ENCODE measurements around the gene SIN3A. TPM values are rescaled to one million over a fixed set of nuclear protein-coding genes. Genes with fewer than 3 reads are reported as not detected.
"Not testable (repeated sequence)": the region's sequence is repeated elsewhere in the genome, so short reads cannot be mapped to it uniquely, and the experiment has no call there.

The SIN3A gene
- total RNA-seq, 1 experiment from 2014 or later, result 21.4 TPM

- Histone ChIP-seq H3K9me3 (no peaks in the 10 kb centered on the region), H3K27me3 (no peaks in the 10 kb centered on the region), H3K36me3 (peaks cover 56% of the 10 kb centered on the region), H3K4me3 (no peak overlapping the region)
- no peak for DNase-seq
These were observed 28.9 kb downstream of the SIN3A start for GRCh38 chr15:75422554-75422953.

GRCh38 chr15:75420698-75421097 is 30.8 kb downstream of the SIN3A start:
- DNase-seq, result no peak
- peaks cover 51% of the 10 kb centered on the region for H3K36me3 ChIP-seq
- no peaks in the 10 kb centered on the region for H3K27me3 ChIP-seq
- H3K9me3 ChIP-seq, result no peaks in the 10 kb centered on the region
- no peak overlapping the region for H3K4me3 ChIP-seq

- Histone ChIP-seq H3K36me3 (peaks cover 46% of the 10 kb centered on the region), H3K27me3 (no peaks in the 10 kb centered on the region), H3K4me3 (no peak overlapping the region), H3K9me3 (no peaks in the 10 kb centered on the region)
- DNase-seq, result no peak
These were observed 34.9 kb downstream of the SIN3A start for GRCh38 chr15:75416584-75416983.

- no peaks in the 10 kb centered on the region for H3K27me3 ChIP-seq
- DNase-seq, result no peak
- H3K9me3 ChIP-seq, result no peaks in the 10 kb centered on the region
- peaks cover 76% of the 10 kb centered on the region for H3K36me3 ChIP-seq
- H3K4me3 ChIP-seq, result no peak overlapping the region
These were observed 41.3 kb downstream of the SIN3A start for GRCh38 chr15:75410196-75410595.

GRCh38 chr15:75407083-75407482 is 44.4 kb downstream of the SIN3A start:
- Histone ChIP-seq H3K27me3 (no peaks in the 10 kb centered on the region), H3K36me3 (peaks cover 83% of the 10 kb centered on the region), H3K4me3 (no peak overlapping the region), H3K9me3 (no peaks in the 10 kb centered on the region)
- no peak for DNase-seq

- H3K36me3 ChIP-seq, result peaks cover 83% of the 10 kb centered on the region
- no peaks in the 10 kb centered on the region for H3K27me3 ChIP-seq
- no peak overlapping the region for H3K4me3 ChIP-seq
- DNase-seq, result no peak
- no peaks in the 10 kb centered on the region for H3K9me3 ChIP-seq
These were observed 47.6 kb downstream of the SIN3A start for GRCh38 chr15:75403892-75404291.

GRCh38 chr15:75397494-75397893 is 54.0 kb downstream of the SIN3A start:
- no peak overlapping the region for H3K4me3 ChIP-seq
- no peaks in the 10 kb centered on the region for H3K9me3 ChIP-seq
- no peak for DNase-seq
- peaks cover 98% of the 10 kb centered on the region for H3K36me3 ChIP-seq
- H3K27me3 ChIP-seq, result no peaks in the 10 kb centered on the region

- Histone ChIP-seq H3K9me3 (no peaks in the 10 kb centered on the region), H3K27me3 (no peaks in the 10 kb centered on the region), H3K36me3 (peaks cover 95% of the 10 kb centered on the region), H3K4me3 (no peak overlapping the region)
- DNase-seq, result no peak
These were observed 61.6 kb downstream of the SIN3A start for GRCh38 chr15:75389791-75390382.

- not testable (repeated sequence) for DNase-seq, H3K9me3 ChIP-seq, H3K27me3 ChIP-seq, H3K4me3 ChIP-seq
- peaks cover 86% of the 10 kb centered on the region for H3K36me3 ChIP-seq
These were observed 67.5 kb downstream of the SIN3A start for GRCh38 chr15:75383986-75384385.

- no peak for DNase-seq
- Histone ChIP-seq H3K27me3 (no peaks in the 10 kb centered on the region), H3K36me3 (peaks cover 81% of the 10 kb centered on the region), H3K9me3 (no peaks in the 10 kb centered on the region), H3K4me3 (no peak overlapping the region)
These were observed 70.7 kb downstream of the SIN3A start for GRCh38 chr15:75380773-75381172.

- no peak for DNase-seq
- Histone ChIP-seq H3K9me3 (no peaks in the 10 kb centered on the region), H3K27me3 (no peaks in the 10 kb centered on the region), H3K36me3 (peaks cover 78% of the 10 kb centered on the region), H3K4me3 (no peak overlapping the region)
These were observed 79.4 kb downstream of the SIN3A start for GRCh38 chr15:75371901-75372688.

GRCh38 chr15:75371486-75371885 is 80.0 kb downstream of the SIN3A start:
- Histone ChIP-seq H3K9me3 (no peaks in the 10 kb centered on the region), H3K4me3 (no peak overlapping the region), H3K36me3 (peaks cover 80% of the 10 kb centered on the region), H3K27me3 (no peaks in the 10 kb centered on the region)
- DNase-seq, result no peak

- Histone ChIP-seq H3K4me3 (no peak overlapping the region; the same call in 1 of the 2 replicates), H3K27me3 (no peaks in the 10 kb centered on the region), H3K36me3 (peaks cover 80% of the 10 kb centered on the region), H3K9me3 (no peaks in the 10 kb centered on the region)
- no peak for DNase-seq
These were observed 81.5 kb downstream of the SIN3A start for GRCh38 chr15:75369897-75370581.

- H3K9me3 ChIP-seq, result no peaks in the 10 kb centered on the region
- no peak for DNase-seq
- H3K27me3 ChIP-seq, result no peaks in the 10 kb centered on the region
- peaks cover 73% of the 10 kb centered on the region for H3K36me3 ChIP-seq
- peak overlapping the region; percentile 92 for H3K4me3 ChIP-seq
These were observed 82.7 kb downstream of the SIN3A start for GRCh38 chr15:75368689-75369239.

- peak; percentile 96 for DNase-seq
- Histone ChIP-seq H3K27me3 (no peaks in the 10 kb centered on the region), H3K36me3 (peaks cover 73% of the 10 kb centered on the region), H3K9me3 (no peaks in the 10 kb centered on the region), H3K4me3 (peak within 1 kb of the TSS; percentile 92)
These were observed 83.4 kb downstream of the SIN3A start, which contains the start of gene MAN2C1 for GRCh38 chr15:75367913-75368688. TSS of gene MAN2C1 (minus strand) at chr15:75368607. CDS start at chr15:75368583, 24 bp downstream.

GRCh38 chr15:75367406-75367912 is 84.0 kb downstream of the SIN3A start:
- Histone ChIP-seq H3K9me3 (no peaks in the 10 kb centered on the region), H3K4me3 (peak overlapping the region; percentile 92), H3K36me3 (peaks cover 75% of the 10 kb centered on the region), H3K27me3 (no peaks in the 10 kb centered on the region)
- no peak for DNase-seq

All from MG63 (cell line).